Osteocyte (in vitro differentiated cells): ENCODE data around the gene CEP20. TPM values are rescaled to one million over a fixed set of nuclear protein-coding genes. Genes with fewer than 3 reads are reported as not detected.

Source experiments
- DNase-seq: peaks from one replicate; pipeline ENCODE4 v3.0.0; 2021; ENCODE audit warnings: mixed read lengths; ENCODE audit not compliant: unreplicated experiment; ENCODE audit errors: extremely low spot score
- H3K27ac Mint-ChIP-seq: one replicate; pipeline ENCODE4 v1.8.0; 2021; ENCODE audit warnings: mild to moderate bottlenecking, mixed read lengths; ENCODE audit not compliant: unreplicated experiment
- H3K27me3 Mint-ChIP-seq: one replicate; pipeline ENCODE4 v1.8.0; 2021; ENCODE audit warnings: mixed read lengths; ENCODE audit not compliant: unreplicated experiment
- H3K36me3 Mint-ChIP-seq: one replicate; pipeline ENCODE4 v1.8.0; 2021; ENCODE audit warnings: mixed read lengths; ENCODE audit not compliant: unreplicated experiment
- H3K4me1 Mint-ChIP-seq: one replicate; pipeline ENCODE4 v1.8.0; 2021; ENCODE audit warnings: mixed read lengths; ENCODE audit not compliant: unreplicated experiment
- H3K4me3 Mint-ChIP-seq: one replicate; pipeline ENCODE4 v1.8.0; 2021; ENCODE audit warnings: mild to moderate bottlenecking, moderate library complexity, mixed read lengths; ENCODE audit not compliant: unreplicated experiment
- H3K9me3 Mint-ChIP-seq: one replicate; pipeline ENCODE4 v1.8.0; 2021; ENCODE audit warnings: mixed read lengths; ENCODE audit not compliant: unreplicated experiment
- CTCF ChIP-seq: fragments of 200-600 bp; sonication (generic); IDR thresholded peaks from 2 replicates; pipeline ENCODE4 v1.5.0; 2021; ENCODE audit warnings: antibody characterized with exemption, mild to moderate bottlenecking, moderate library complexity
- total RNA-seq: library from RNA; stranded (reverse); gene quantifications from 2 replicates; pipeline ENCODE4 v1.2.1, GENCODE V29; 2021

The CEP20 gene
- total RNA-seq, 1 donor from 2014 or later = 24.3 TPM

DNA sequence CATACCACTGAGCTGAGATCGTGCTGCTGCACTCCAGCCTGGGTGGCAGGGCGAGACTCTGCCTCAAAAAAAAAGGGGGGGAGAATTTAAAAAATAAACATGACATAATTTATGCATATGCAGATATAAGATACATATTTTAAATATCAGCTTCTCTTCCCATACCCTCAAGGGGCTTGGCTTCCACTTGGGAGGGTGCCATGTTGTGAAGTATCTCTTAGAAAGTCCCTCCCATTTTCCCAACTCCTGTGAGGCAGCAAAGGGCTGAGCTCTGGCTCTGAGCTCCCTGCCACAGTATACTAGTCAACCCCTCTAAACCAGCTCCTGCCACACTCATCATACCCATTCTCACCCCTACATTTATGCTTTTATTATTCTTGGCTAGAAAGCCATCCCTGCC is 71.0 kb downstream of the CEP20 start:
- Mint-ChIP-seq H3K4me3 (no peak overlapping the region), H3K27ac (no peak overlapping the region), H3K9me3 (peaks cover 8% of the 10 kb centered on the region), H3K4me1 (peaks cover 9% of the 10 kb centered on the region), H3K27me3 (peaks cover 14% of the 10 kb centered on the region), H3K36me3 (no peaks in the 10 kb centered on the region)
- DNase-seq = no peak
- TF ChIP-seq CTCF = no peak

DNA sequence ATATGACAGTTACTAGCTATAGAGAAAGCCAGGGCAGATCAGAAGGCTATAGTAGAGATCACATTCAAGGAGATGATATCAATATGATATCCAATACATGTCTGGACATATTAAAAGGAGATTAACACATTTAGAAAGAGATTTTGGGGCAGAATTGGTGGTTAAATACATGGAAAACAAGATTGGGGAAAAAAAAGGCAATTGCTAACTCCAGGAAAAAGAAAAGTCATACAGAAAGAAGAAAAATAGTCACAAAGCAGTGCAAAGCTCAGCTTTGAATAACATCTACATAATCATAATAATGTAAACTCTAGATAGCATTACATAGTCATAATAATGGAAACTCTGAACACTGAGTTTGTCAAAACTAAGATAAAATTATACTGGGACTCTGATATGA is 72.2 kb downstream of the CEP20 start:
- peaks cover 14% of the 10 kb centered on the region for H3K27me3 Mint-ChIP-seq
- no peak for TF ChIP-seq CTCF
- H3K36me3 Mint-ChIP-seq = no peaks in the 10 kb centered on the region
- no peak overlapping the region for H3K27ac Mint-ChIP-seq
- H3K4me1 Mint-ChIP-seq = peaks cover 20% of the 10 kb centered on the region
- DNase-seq = no peak
- H3K4me3 Mint-ChIP-seq = no peak overlapping the region
- H3K9me3 Mint-ChIP-seq = peaks cover 8% of the 10 kb centered on the region

Other genes starting within 250 kb of the CEP20 start
- 79.7 and 83.0 TPM in 2 replicates for gene MARF1, start 245.4 kb downstream of the CEP20 start, total RNA-seq
- 41.0 and 45.4 TPM in 2 replicates for gene NDE1, start 238.4 kb downstream of the CEP20 start, total RNA-seq
- 1.9 and 2.0 TPM in 2 replicates for gene MYH11, start 31.6 kb downstream of the CEP20 start, total RNA-seq
- 256 and 271 TPM in 2 replicates for gene ABCC1, start 61.0 kb upstream of the CEP20 start, total RNA-seq